Raji (cell line): ENCODE data around the gene RNF151.
A peak's percentile ranks its signal among the peaks of the same experiment; 100 is the strongest.

Source experiments
- POLR2A ChIP-seq: IDR thresholded peaks from 2 replicates; pipeline ENCODE4 v1.6.1; 2011; ENCODE audit warnings: low read depth, low read length, control low read depth; ENCODE audit not compliant: insufficient read depth

Gene RNF151

DNA sequence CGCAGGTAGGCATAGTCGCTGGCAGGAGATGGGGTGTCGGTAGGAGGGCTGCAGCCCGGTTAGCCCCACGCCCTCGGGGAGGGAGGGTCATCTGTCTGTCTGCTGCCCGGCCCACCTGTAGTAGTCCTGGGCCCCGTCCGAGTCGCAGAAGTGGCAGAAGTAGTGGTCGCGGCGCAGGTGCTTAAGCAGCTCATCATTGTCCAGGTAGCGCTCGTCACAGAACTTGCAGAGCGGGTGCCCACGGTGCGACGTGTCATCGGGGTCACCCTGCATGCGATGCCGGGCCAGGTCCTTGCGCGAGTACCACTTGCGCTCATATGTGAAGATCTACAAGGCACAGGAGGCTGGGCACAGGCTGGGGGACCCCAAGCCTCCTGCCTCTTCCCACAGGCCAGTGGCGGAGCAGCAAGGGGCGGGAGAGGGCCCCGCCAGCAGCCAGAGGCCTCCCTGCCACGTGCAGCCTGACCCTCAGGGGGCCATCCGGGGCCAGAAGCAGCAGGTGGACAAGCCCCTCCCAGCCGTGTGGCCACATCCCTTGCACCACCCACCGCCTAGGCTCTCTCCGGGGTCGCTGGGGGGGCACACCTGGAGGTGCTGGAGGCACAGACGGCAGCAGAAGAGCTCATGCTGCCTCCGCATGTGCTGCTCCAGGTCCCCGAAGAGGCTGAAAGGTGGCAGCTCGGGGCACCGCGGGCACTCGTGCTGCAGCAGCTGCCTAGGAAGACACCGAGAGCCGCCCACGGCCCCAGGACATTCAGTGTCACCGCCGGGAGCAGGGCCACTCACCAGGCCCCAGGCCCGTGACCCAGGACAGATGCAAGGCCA lies 36.0 kb downstream of the RNF151 start:
- no peak for TF ChIP-seq POLR2A

DNA sequence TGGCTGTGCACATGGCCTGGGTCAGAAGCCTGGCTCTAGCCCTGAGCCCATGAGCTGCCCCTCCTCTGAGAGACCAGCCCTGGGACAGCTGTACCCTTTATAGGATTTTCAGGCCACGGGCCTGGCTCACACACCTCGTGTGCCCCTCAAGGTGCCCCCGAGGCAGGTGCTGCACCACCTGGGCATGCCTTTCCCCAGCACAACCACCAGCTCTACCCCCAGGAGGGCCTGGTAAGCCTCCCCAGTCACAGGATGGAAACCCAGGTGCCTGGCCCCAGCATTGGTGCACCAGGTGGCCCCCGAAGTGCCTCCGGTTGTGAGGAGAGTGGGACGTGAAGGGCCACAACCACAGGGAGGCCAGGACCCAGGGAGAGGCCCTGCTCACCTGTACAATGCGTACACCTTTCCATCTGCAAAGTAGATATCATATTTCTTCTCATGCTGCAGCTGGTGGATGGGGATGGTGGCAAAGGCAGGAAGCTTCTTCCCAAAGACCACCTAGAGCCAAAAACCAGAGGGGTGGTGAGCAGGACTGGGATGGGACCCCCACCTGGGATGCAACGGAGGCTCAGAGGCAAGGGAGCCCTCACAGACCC lies 36.7 kb downstream of the RNF151 start:
- no peak for TF ChIP-seq POLR2A

DNA sequence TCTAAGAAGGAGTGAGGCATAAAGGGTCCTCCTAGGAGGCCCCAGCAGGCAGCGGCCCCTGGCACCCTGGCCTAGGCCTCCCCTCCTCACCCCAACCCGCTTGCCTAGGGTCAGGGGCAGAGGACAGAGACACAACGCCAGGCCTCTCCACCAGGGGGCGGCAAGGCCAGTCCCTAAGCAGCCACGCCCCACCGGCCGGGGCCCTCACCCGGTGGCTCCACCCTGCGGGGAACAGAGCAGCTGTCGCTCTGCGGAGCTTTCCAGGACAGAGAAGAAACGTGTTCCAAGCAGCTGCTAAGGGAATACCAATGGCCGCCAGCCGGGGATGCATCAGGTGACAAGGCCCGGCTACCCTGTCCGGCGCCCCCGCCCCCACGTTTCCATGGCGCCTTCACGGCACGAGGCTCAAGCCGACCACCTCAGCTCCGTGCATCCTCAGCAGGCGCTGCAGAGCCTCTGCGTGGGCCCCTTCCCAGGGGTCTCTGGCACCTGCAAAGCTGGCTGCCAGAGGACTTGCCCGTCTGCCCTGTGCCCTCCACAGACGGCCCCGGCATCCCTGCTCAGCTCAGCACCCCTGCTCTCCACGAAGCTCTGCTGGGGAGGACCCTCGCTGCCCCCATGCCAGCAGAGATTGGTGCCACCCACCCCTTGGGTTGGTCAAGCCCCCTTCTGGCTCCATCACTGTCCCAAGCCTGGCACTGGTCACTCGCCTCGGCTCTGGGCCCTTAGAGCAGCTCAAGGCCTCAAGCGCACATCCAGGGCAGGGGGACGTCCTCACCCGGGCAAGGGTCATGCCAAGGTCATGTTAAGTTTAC lies 37.4 kb downstream of the RNF151 start:
- TF ChIP-seq POLR2A = 0 out of 2 replicates have a peak, but pooled peaks have one; percentile 19

DNA sequence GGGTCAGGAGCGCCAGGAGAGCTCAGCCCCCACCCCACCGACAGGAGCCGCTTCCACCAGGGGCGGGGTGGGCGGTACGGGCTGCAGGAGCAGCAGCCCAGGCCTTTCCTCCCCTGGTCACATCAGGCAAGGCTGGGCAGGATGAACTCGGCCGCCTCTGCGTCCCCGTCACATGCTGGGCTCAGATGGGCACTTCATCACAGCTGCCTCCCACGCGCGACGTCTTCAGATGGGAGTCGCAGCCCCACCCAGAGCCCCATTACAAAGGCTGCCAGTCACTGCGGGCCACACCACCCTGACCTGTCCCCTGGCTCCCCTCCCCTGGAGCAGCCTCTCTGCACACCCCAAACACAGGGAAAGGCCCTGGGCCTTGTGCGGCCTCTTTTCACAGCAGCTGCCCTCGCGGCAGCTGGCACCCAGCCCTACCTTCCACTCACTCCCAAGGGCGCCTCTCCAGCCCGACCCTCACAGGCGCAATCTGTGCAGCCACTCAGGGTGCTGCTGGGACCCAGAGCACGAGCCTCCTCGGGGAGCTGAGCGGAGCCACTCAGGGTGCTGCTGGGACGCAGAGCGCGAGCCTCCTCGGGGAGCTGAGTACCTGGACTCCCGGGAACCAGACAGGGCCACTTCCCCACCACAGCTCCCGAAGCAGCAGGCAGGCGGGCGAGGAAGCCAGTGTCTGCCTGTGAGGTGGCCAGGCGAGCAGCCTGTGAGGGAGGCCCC lies 38.3 kb downstream of the RNF151 start:
- no peak for TF ChIP-seq POLR2A

DNA sequence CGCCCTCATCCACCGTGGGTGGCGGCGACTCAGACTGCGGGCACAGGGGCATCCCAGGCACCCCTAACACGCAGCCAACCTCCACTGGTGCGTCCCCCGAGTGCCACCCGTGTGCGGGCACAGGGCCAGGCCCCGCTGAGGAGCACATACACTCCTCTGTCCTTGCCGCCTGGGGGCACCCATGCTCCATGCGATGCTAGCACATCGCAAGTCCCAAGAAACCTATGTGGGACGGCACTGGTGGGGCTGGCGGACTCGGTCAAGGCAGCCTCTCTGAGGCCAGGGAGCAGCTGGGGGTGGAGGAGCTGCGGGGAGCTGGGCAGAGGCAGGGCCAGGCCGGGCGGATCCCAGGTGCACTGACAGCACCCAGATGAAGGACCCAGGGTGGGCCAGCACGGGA lies 39.0 kb downstream of the RNF151 start:
- no peak for TF ChIP-seq POLR2A

DNA sequence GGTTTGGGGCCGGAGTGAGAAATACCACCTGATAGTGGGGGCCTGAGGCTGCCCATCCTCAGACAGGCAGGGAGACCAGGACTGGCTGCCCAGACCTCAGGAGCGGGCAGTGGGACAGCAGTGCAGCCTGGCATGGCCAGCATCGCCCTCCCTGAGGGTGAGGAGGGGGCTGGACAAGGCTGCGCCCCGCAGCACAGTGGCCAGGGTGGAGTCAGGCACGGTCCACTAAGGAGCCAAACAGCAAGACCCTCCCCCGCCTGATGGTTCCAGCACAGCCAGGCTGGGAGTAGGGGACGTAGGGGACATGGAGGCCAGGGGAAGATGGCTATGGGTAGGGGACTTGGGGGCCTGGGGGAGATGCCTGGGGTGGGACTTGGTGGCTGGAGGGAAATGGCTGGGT lies 39.7 kb downstream of the RNF151 start:
- TF ChIP-seq POLR2A = no peak

DNA sequence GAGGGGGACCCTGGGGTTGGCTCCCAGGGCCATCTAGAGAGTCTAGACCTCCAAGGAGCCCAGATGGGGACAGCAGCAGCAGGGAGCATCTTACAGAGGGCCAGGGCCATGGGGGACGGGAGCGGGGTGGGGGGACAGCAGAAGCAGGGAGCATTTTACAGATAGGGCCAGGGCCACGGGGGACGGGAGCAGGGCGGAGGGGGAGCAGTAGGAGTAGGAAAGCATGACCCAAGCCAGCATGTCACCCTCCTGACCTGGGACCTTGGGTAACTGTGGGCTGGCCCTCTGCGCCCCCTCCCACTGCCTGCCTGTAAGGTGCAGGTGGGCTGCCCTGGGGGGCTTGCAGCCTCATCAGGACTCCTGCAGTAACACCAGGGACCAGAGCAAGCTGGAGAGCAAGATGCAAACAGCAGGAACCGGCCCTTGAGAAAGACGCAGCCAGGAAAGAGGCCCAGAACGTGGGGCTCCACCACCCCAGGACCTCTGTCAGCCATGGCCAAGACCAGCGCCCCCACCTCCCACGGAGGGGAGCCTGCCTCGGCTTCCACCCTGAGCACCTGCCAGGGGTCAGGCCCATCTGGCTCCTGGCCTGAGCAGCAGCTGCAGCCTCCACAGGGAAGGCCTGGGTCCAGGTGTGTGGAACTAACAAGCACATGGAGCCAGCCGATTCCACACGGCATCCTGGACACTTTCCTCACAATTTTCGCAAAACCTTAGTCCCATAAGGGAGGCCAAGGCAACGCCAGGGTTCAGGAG lies 40.6 kb downstream of the RNF151 start:
- TF ChIP-seq POLR2A = no peak

DNA sequence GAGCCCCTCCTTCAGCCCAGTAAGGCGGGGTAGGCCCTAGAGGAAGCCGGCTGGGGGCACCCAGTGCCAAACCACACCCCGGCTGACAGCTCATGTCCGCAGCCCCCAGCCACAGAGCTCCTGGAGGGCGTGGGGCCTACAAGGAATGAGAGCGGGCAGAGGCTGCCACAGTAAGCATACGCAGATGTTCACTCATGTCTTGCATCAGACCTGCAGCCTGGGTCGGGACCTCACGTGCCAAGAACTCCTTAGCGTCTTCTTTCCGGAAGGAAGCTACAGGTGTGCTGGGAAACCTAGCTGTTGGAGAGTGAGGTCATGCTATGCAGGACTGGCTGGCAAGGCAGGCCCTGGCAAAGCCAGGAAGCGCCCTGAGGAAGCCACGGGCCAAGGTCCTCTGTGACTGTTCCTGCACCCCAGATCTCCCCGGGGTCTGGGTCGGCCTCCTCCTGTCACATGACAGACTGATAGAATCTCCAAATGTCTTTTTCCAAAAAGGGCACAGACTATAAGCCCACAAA lies 41.4 kb downstream of the RNF151 start:
- TF ChIP-seq POLR2A = no peak

DNA sequence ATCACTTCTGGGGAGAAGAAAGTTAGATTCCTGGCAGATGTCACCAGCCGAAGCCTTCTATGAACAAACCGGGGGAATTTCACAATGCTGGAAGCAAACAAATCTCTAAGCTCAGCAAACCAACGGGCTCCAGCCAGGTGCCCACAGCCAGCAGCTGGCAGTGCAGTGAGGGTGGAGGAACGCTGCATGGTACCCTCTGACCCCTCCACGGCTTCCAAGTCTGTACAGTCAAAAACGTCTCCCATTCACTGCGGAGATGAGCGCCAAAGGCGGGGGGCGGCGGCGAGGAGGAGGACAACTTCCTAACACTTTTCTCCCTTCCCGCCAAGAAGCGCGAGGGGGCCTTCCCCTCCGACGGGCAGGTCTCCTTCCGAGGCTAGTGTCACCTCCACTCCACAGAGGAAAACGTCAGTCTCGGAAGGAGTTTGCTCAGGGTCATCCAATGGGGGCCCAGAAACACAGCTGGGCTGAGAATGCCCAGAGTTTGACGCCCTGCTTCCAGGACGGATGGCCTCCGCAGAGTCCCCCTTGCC lies 42.0 kb downstream of the RNF151 start:
- TF ChIP-seq POLR2A = no peak

DNA sequence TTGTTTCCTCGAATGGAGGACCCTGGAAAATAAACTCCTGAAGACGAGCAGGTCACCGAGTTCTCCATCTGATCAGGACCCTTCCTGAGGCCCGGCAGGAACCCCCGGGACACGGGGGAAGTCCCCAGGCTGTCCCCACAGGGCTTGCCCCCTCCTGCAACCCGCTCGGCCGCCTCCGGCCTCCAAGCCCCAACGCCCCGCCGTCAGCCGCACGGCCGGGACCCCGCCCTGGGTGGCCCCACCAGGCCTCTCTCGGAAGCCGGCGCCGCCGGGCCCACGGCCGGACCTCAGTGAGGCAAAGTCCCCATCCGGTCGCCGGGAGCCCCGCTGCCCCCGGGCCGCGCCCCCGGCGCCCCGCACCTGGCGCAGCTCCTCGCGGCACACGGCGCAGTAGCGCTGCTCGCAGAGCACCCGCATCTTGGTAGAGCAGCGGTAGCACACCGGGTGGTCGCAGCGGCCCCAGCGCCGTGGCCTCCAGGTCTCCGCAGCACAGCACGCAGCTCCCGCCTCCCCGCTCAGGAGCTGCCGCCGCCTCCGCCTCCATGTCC lies 42.6 kb downstream of the RNF151 start:
- no peak for TF ChIP-seq POLR2A

DNA sequence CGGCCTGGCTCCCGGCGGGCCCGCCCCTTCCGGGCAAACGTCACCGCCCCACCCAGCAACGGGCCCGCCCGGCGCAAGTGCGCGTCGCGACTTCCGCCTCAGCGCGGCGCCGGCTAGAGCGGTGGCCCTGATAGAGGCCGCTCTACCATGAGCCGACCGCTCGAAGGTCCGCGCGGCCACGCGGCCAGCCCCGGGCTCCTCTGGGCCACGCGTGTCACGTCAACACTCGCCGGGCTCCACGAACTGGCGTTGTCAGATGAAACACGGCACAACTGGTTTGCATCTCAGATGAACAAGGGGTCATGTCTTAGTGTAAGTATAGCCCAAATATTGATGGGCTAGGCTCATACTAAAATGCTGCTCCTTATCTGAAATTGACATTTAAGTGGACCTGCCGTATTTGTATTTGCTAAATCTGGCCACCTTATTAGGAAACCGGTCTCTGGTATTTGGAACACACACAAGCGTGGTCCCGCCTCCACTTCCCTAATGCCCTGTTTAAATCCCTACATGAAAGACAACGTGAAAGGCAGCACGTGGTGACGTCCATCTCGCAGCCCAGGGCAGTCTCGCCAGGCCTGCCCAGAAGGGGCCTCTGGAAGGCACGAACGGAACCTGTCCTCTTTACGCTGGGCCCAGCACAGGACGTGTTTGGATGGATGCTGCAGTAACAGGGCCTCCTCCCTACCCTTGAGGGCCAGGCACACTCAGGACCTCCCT lies 43.3 kb downstream of the RNF151 start, which contains the start of gene ZNF598:
ZNF598 (minus strand) TSS at position 31 of the 720 bp plus-strand sequence.
- TF ChIP-seq POLR2A = peak; percentile 86

DNA sequence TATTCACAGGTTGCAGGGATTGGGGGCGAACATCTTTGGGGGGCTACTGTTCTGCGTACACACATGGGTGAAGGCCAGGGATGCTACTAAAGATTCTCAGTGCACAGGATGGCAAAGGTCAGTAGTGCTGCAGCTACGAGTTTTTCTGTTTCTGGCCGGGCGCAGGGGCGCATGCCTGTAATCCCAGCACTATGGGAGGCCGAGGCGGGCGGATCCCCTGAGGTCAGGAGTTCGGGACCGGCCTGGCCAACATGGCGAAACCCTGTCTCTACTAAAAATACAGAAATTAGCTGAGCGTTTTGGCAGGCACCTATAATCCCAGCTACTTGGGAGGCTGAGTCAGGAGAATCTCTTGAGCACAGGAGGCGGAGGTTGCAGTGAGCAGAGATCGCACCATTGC lies 46.9 kb downstream of the RNF151 start:
- TF ChIP-seq POLR2A = no peak
